GM21447 (cell line): ENCODE measurements around the gene PCSK6.

Experiments
- ATAC-seq: cut with Tn5 transposase; IDR thresholded peaks from one replicate; pipeline ENCODE4 v1.9.1; 2021; ENCODE audit not compliant: unreplicated experiment

Gene PCSK6

DNA sequence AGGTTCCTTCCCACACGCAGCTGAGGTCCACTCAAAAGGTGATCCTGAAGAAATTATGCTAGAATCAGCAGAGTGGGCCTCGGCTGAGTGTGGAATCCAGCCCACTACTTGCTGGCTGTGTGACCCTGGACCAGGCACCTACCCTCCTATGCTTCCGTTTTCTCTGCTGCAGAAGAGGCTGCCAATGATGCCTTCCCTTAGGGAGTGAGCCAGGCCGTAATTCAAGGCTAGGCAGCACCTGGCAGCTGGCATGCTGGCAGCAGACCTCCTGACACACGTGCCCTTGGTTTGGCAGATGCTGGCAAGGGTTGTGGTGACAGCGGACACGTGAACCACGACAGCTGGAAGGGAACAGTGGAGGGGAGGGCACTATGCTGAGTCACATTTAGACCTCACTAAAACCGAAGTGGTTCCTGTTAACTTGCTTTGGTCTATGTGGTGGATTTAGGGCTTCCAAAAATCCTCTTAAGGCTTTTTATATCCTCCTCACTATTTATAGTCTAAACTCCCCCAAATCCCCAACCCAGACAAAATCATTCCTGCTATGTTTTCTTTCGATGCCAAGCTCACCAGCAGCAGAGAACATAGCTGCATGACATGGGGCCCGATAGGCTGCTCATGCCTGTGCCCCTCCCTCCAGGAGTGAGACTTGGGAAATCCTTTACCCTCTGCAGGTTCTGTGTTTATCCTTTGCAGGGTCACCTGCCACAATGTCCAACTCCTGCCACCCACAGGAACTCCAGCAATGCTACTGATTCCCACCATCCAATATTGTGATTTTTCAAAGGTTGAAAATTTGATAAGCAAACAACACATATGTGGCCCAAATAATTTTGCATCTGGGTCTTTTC is 10.6 kb upstream of the PCSK6 start:
- ATAC-seq: no peak

DNA sequence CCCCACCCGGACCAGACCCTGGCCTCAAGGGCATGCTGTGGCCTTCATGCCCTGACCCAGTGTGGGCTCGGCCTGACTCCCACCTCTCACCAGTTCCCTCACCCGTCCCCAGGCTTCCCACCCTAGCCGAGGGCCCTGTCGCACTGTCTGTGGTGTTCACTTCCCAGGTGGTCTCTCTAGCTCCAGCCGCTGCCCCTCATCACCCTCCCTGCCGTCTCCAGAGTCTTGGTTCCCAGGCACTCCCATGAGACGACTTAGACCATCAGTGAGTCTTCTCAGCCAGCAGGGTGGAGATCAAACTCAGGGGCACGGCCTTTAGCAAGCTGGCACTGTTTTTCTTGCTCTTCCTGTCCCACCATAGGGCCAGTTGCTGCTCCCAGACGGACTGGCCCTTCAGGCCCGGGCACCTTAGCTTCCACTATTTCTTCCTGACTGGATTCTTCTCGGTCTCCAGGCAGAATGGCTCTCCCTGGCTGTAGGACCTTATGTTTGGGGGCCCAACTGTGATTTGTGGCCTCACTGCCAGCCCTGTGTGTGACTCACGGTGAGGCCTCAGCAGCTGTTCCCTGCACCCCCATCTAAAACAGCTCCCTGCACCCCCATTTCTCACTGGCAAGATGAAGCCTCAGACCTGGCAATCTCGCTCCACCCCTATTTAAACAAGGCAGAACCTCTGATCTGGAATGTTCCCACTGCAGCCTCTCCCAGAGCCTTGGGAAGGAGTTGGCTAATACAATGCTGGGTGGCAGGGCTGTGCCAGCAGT is 9.4 kb upstream of the PCSK6 start:
- ATAC-seq: no peak

DNA sequence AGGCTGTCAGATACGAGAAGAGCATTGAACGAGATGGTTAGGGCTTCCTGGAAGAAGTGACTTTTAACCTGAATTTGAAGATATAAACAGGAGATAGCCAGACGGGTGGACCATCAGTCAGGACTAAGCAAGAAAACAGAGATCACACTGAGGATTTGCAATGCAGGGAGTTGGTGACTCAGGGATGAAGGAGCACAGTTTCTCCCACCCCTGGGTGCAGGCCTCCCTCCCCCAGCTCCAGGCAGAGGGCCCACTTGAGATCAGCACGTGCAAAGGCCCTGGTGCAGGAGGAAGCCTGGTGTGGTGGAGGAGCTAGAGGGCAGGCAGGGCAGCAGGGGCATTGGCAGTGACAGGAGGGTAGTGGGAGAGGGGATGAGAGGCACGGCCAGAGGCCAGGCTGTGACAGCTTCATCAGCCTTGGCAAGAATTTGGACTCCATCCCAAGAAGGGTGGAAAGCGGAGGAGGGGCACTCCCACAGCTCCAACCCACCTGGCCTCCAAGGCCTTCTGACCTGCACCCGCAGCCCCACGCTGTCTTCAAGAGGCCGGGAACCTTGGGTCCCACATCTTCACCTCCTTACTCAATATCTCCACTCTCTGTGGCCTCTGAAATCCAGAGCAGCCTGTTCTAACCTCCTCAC is 8.7 kb upstream of the PCSK6 start:
- no peak for ATAC-seq

DNA sequence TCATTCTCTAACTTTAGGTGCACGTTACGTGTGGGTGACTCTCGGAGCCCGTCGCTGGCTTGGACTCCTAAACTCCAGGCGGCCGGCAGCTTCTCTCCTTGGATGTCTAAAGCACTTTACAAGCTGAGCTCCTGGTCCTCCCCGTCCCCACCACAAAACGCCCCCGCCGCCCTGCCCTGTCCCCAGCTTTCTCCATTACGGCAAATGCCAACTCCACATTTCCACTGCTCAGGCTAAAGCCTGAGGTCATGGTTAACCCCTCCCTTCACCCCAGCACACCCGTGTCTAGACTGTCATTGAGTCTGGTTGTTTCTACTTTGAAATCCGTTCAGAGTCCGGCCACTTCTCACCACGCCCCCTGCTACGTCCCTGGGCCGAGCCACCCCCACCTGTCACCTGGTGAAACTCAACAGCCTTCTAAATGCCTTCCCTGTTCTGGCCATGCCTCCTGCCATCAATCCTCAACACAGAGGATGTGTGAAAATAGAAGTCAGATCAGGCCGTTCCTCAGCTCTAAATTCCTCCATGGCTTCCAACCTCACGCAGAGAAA is 8.1 kb upstream of the PCSK6 start:
- ATAC-seq: no peak

GRCh38 chr15:101497017-101497416 is 7.5 kb upstream of the PCSK6 start:
- ATAC-seq: no peak

- no peak for ATAC-seq
These were observed 6.9 kb upstream of the PCSK6 start for GRCh38 chr15:101496198-101496986.

GRCh38 chr15:101495334-101496197 is 6.1 kb upstream of the PCSK6 start:
- no peak for ATAC-seq

GRCh38 chr15:101494251-101494796 is 4.8 kb upstream of the PCSK6 start:
- ATAC-seq: no peak

GRCh38 chr15:101492766-101493692 is 3.5 kb upstream of the PCSK6 start:
- ATAC-seq: no peak

- ATAC-seq: no peak
These were observed 2.5 kb upstream of the PCSK6 start for GRCh38 chr15:101491734-101492640.

DNA sequence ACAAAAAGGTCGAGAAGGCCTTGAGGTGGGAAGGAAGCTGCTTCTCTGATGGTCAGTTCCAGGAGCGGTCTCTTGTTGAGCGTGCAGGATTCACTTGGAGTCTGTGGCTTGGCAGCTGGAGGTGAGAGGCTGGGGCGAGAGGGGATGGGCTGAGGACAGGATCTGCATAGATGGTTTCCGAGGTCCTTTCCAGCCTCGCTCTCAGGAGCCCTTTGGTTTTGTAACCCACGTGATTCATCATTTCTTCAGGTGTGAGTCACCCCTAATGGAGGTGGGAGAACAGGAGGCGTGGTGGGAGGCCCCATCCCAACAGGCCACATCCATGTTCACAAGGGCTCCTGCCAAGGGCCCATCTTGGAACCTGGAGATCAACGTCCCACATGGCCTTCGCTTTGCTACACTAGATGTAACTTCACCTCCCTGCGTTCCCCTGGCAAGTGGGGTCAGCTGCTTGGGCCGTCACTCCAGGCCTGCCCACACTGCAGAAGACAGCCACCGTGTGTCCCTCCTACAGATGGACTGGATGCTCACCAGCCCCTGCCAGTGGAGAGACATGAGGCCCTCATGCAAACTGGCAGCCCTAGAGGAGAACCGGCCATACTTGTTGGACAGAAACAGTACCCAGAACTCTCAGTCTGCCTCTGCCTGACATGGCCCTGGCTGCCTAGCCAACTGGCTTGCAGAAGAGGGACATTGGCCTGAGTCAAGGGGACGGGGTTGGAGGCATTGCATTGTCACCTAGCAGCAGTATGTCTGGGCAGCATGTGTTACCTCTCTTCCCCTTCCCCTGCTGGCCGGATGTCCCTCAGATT is 1.6 kb upstream of the PCSK6 start:
- ATAC-seq: no peak

- no peak for ATAC-seq
These were observed 943 bp upstream of the PCSK6 start for GRCh38 chr15:101490408-101490891.

DNA sequence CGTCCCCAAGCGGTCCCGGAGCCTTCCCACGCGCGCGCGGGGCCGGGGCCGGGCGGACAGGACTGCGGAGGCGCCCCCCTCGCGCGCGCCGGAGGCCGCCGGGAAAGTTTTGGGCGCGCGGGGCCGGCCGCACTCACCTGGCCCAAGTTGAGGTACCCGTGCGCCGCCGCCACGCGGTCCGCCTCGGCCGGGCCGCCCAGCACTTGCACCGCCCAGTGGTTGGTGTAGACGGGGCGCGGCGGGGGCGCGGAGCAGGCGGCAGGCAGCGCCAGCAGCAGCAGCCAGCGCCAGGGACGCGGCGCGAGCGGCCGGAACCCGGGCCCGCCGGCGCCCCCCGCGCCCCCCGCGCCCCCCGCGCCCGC is 289 bp downstream of the PCSK6 start:
- no peak for ATAC-seq

GRCh38 chr15:101488300-101489164 is 975 bp downstream of the PCSK6 start:
- ATAC-seq: no peak

DNA sequence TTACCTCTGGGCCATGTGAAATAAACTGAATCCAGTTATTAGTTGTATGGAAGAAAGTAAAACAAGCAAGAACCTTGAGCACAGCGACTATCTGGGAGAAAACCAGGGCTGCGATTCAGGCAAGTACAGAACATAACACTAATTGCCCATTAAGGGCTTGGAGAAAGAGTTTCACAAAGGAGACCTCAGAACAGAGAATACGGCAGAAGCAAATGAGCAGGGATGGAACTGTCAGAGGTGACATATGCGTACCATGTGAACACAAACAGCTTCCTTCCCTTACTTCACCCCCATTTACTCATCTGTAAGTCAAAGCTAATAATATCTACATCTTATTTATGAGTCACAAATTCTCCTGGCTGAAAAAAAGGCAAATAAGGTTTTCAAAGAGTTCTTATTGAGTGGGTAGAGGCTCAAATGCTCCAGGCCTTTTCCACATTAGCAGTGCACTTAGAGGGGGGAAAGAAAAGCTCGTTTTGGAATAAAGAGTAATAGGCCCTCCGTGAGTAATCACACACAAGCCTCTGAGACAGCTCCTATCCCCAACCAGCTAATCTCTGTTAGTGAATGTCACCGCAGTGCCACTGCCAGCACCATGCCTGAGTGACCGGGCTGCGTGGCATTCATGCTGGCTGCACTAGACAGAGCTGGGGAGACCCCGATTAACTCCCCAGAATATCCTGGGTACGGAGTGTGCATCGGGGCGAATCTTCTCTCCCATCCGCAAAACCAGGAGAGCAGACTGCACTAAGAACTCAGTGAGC is 2.6 kb downstream of the PCSK6 start:
- no peak for ATAC-seq
